IPS-NIHi11 (cell line): ENCODE measurements around the gene ATP5F1A.
"Not testable (repeated sequence)": the region's sequence is repeated elsewhere in the genome, so short reads cannot be mapped to it uniquely, and the experiment has no call there.

ENCODE experiments used
- DNase-seq: peaks from one replicate; pipeline ENCODE4 v3.0.0; 2012; ENCODE audit warnings: mixed read lengths, low spot score

ATP5F1A gene

GRCh38 chr18:46097801-46098615 is at the start of gene ATP5F1A:
Gene ATP5F1A, minus strand, starts transcription at chr18:46098296. Its CDS starts 65 bp downstream, at chr18:46098231.
- DNase-seq, result peak; percentile 88

DNA sequence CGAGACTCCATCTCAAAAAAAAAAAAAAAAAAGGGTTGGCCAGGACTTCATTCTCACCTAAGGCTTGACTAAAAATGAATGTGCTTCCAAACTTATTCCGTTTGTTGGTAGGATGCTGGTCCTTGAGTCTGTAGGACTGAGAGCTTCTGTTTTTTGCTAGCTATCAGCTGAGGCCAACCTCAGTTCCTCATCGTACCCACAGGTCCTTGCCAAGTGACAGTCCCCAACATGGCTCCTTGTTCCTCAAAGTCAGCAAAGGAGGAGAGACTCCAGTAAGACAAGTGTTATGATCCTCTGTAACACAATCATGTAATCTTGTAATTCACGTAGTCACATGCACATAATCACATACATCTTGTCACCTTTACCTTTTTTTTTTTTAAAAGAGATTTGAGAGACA is 43.1 kb upstream of the ATP5F1A start:
- no peak for DNase-seq

DNA sequence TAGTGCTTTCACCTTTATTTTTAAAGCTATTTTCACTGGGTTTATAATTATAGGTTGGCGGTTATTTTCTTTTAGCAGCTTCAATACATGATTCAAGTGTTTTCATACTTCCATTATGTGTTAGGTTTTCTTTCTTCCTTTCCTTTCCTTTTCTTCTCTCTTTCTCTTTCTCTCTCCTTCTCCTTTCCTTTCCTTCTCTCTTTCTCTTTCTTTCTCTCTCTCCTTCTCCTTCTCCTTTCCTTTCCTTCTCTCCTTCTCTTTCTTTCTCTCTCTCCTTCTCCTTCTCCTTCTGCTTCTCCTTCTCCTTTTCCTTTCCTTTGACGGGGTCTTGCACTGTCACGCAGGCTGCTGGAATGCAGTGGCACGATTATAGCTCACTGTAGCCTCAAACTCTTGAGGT is 42.1 kb upstream of the ATP5F1A start:
- DNase-seq, result no peak

DNA sequence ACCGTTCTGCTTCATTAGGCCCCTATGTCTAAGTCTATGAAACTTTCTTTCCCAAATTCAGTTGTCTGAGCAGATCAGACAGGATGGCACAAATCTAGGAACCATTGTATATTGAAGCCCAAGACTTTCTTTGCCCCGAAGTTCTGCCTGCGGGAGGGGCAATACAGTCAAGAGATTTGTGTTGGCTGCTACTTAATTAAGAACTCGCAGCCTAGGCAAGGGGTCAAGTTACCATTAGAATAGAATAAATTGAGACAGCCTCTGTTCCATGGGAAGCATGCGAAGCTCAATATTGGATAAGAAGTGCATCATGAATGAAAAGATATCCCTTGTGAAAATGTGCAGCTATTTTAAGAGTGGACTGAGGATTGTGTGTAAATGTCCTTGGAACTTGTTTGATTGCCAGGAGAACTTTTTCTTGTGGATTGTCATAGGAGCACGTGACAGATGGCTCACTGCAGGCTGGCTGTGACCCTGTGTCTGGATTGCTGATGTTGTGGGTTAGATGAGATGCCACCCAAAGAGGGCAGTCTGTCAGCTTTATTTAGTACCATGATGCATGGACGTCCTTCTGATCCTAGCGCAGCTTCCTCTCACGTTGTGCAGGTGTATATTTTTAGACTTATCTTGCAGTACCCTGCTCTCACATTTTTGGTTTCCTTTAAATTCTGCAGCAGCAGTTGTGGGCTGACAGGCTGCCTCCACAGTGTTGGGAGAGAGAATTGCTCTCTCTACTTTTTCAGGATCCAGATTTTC is 37.0 kb upstream of the ATP5F1A start:
- DNase-seq, result no peak

DNA sequence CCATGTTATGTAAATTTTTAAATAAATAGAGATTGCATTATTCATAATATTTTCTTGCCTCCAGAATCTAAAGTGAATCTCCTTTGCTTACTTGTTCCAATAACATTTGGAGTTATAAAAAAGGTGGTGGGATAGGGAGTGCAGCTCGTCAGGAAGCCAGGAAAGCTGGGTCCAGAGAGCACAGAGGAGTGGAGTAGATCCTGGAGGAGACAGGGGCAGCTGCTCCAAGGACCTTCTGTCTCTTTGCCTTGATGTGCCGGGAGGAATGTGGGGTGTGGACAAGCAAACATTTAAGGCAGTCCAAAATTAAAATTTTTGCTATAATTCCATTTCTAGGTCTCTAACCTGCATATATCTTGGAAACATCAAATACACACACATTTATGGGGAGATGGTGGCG is 35.4 kb upstream of the ATP5F1A start:
- no peak for DNase-seq

DNA sequence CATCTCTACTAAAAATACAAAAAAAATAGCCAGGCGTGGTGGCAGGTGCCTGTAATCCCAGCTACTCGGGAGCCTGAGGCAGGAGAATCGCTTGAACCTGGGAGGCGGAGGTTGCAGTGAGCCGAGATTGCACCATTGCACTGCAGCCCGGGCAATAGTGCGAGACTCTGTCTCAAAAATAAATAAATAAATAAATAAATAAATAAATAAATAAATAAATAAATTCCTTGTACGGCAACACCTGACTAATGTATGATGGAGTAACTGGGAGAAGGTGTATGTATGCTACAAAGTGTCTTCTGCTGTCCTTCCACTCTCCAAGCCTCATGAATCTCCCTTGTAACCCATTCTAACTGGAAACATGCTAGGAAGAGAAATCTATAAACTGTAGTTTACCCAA is 32.5 kb upstream of the ATP5F1A start:
- DNase-seq, result not testable (repeated sequence)

DNA sequence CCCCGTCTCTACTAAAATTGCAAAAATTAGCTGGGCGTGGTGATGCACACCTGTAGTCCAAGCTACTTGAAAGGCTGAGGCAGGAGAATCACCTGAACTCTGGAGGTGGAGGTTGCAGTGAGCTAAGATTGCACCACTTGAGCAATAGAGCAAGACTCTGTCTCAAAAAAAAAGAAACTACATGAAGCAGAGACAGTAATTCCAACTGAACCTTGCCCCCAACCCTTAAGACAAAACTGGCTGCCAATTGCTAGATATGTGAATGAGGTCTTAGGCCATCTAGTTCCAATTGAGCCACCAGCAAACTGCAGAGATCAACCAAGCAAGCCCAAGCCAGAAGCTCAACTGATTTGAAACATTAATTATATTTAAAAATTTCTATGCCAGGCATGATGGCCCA is 32.0 kb upstream of the ATP5F1A start:
- no peak for DNase-seq

DNA sequence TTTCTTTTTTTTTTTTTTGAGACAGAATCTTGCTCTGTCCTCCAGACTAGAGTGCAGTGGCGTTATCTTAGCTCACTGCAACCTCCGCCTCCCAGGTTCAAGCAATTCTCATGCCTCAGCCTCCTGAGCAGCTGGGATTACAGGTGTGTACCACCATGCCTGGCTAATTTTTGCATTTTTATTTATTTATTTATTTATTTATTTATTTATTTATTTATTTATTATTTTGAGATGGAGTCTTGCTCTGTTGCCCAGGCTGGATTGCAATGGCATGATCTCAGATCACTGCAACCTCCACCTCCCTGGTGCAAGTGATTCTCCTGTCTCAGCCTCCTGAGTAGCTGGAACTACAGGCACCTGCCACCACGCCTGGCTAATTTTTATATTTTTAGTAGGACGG is 28.5 kb upstream of the ATP5F1A start:
- DNase-seq, result not testable (repeated sequence)

- no peak for DNase-seq
Observed at GRCh38 chr18:46113751-46114150, 15.7 kb upstream of the ATP5F1A start.

GRCh38 chr18:46110406-46110805 is 12.3 kb upstream of the ATP5F1A start:
- no peak for DNase-seq

GRCh38 chr18:46109386-46109785 is 11.3 kb upstream of the ATP5F1A start:
- no peak for DNase-seq

GRCh38 chr18:46104128-46104911 is 6.2 kb upstream of the ATP5F1A start, which contains the start of gene HAUS1:
Gene HAUS1, plus strand, starts transcription at chr18:46104385. Its CDS starts 27 bp downstream, at chr18:46104412.
- peak; percentile 95 for DNase-seq

DNA sequence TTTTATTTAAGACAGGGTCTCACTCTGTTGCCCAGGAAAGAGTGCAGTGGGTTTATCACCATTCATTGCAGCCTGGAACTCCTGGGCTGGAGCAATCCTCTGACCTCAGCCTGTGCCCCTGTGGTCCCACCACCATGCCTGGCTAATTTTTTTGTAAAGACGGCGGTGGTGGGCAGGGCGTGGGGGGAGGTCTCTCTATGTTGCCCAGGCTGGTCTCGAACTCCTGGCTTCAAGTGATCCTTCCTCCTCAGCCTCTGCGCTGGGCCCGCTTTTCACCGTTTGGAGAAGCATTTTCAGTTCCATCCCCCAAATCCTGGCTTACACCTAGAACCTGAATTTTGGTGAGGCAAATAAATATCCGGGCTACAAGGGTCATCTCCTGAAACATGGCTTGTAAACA is 1.4 kb upstream of the ATP5F1A start:
- no peak for DNase-seq

DNA sequence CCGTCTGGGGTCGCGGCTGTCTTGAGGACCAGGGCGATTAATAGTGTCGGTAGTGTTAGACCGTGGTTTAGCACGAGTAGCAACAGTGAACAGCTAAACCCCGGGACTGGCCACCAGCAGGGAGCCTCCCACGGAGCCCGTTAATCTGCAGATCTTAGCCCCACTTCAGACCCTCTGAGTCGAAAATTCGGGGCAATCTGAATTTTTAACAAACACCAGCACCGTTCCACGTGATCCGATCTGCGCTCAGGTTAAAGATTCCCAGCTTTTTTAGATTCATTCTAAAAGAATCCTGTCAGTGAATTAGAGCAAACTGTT is 479 bp upstream of the ATP5F1A start:
- DNase-seq, result no peak

DNA sequence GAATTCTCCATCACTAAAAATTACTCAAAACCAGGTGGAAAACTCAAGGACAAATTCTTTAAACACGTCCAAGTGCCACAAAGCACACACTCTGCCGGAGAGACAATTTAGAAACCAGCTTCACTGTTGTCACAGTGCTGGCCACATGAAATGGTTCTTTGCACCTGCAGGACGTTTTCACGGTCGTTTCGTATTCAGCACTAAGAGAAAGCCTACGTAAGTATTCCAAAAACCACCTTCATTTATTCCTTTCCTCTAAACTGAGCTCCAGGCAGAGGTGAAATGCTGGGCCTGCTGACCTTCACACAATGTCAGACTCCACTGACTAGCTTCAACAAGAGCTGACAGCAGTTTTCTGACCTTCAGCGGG is 680 bp downstream of the ATP5F1A start:
- DNase-seq, result no peak

DNA sequence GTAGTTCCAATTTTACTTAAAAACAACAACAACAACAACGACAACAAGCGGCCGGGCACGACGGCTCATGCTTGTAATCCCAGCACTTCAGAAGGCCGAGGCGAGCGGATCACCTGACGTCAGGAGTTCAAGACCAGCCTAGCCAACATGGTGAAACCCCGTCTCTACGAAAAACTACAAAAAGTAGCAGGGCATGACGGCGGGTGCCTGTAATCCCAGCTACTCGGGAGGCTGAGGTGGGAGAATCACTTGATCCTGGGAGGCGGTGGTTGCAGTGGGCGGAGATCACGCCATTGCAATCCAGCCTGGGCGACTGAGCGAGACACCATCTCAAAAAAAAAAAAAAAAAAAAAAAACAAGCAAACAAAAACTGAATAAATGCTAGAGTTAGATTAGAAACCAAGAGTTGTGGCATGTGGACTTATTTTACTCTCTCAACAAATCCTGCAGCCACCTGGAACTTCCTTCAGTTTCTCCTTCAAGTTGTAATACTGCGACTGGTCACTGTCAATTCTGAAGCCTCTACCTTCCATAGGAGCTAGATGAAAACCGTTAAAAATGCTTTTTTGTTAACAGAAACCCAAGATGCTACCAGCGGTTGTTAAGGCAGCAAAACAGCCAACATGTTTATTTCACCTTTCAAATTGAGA is 1.3 kb downstream of the ATP5F1A start:
- DNase-seq, result no peak

DNA sequence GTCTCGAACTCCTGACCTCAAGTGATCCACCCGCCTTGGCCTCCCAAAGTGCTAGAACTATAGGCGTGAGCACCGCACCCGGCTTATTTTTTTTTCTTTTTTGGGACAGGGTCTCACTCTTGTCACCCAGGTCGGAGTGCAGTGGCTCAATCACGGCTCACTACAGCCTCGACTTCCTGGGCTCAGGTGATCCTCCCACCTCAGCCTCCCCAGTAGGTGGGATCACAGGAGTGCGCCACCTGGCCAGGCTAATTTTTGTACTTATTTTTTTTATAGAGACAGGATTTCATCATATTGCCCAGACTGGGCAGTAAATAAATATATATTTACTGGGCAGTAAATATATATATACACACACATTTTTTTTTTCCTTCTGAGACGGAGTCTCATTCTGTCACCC is 2.6 kb downstream of the ATP5F1A start:
- no peak for DNase-seq

DNA sequence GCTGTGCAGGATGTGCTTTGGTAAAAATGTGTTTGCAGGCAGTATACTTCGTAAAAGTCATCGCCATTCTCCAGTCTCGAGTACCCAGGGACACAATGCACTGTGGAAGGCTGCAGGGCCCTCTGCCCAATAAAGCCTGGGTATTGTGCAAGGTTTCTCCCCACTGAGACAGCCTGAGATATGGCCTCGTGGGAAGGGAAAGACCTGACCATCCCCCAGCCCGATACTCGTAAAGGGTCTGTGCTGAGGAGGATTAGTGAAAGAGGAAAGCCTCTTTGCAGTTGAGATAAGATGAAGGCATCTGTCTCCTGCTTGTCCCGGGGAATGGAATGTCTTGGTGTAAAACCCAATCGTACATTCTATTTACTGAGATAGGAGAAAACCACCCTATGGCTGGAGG is 9.6 kb downstream of the ATP5F1A start:
- DNase-seq, result not testable (repeated sequence)

- no peak for DNase-seq
Observed at GRCh38 chr18:46084431-46084830, 13.7 kb downstream of the ATP5F1A start.

DNA sequence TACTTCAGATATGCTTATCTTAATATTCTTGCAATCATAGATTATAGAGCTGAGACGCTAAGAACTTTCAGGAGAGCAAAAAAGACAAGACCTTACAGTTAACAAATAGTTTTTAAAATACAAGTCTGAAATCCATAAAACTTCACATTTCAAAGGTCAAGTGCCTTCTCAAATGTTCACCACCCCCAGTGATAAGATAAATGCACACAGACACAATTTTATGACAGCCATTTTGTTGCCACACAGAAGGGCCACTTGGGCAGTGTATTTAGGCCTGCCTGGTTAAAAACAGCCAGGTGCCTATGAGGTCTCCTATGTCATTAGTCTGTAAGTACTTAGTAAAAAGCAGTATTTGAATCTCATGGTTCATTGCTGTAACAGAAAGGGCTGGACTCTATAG is 17.9 kb downstream of the ATP5F1A start:
- DNase-seq, result no peak

DNA sequence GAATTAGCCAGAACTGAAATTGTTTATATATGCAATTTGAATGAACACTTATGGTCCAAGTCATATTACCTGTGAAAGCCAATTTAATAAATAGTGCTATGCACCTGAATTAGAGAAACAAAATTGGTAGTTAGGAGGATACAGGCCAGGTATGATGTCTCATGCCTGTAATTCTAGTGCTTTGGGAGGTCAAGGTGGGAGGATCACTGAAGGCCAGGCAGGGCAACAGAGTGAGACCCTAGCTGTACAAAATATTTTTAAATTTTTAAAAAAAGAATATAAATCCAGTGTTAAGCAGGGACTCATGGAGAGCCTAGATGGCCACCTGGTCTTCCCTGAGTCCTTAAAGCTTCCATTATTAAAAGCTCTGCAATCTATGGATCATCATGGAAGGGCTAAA is 18.8 kb downstream of the ATP5F1A start:
- DNase-seq, result no peak
